H1 (cell line): ENCODE data around the gene MC5R. TPM values are rescaled to one million over a fixed set of nuclear protein-coding genes. Genes with fewer than 3 reads are reported as not detected.

Experiments
- CTCF ChIA-PET: fragments of 300-600 bp; sonication (Branson Sonifier 250); formaldehyde crosslinking; loops from one replicate; lab custom pipeline; 2021; ENCODE audit not compliant: partially characterized antibody; lab: Charles Lee
- POLR2A ChIA-PET: fragments of 300-600 bp; sonication (Branson Sonifier 250); formaldehyde crosslinking; loops from one replicate; lab custom pipeline; 2021; ENCODE audit warnings: inconsistent platforms; ENCODE audit not compliant: partially characterized antibody; lab: Charles Lee
- DNase-seq, 2 experiments: peaks; one replicate each; pipeline versions ENCODE4 v3.0.0 to v3.0.0-alpha.2; 2010 to 2022; ENCODE audit warnings: low spot score in 2 of 2, low read depth in 1 of 2, mixed read lengths in 1 of 2
- FAIRE-seq: peaks from 2 replicates; lab custom pipeline; 2011; peaks lifted over from hg19 to GRCh38; lab: Jason Lieb, UNC
- H2AFZ ChIP-seq: 2 replicates; pipeline ENCODE4 v1.8.1; 2012; ENCODE audit warnings: low read length, inconsistent platforms
- H2AK5ac ChIP-seq: 2 replicates; pipeline ENCODE4 v1.6.1; 2013; ENCODE audit warnings: low read depth, low read length
- H2BK120ac ChIP-seq: replicated peaks from 2 replicates; pipeline ENCODE3; 2013; ENCODE audit warnings: low read depth, low read length, inconsistent platforms
- H2BK12ac ChIP-seq: 2 replicates; pipeline ENCODE4 v1.6.1; 2013; ENCODE audit warnings: low read depth, low read length
- H2BK15ac ChIP-seq: 2 replicates; pipeline ENCODE4 v1.6.1; 2013; ENCODE audit warnings: low read length
- H2BK20ac ChIP-seq: 2 replicates; pipeline ENCODE4 v1.6.1; 2013; ENCODE audit warnings: low read length
- H2BK5ac ChIP-seq: 2 replicates; pipeline ENCODE4 v1.6.1; 2013; ENCODE audit warnings: low read depth, low read length
- H3K14ac ChIP-seq: 2 replicates; pipeline ENCODE4 v1.6.1; 2013; ENCODE audit warnings: inconsistent platforms; ENCODE audit not compliant: insufficient read length
- H3K18ac ChIP-seq: 2 replicates; pipeline ENCODE4 v1.6.1; 2013; ENCODE audit warnings: low read length; ENCODE audit errors: extremely low read depth
- H3K23ac ChIP-seq: 2 replicates; pipeline ENCODE4 v1.6.1; 2013; ENCODE audit warnings: inconsistent platforms; ENCODE audit not compliant: insufficient read length
- H3K23me2 ChIP-seq: 2 replicates; pipeline ENCODE4 v1.6.1; 2013; ENCODE audit warnings: low read depth, low read length
- H3K27ac ChIP-seq: 2 replicates; pipeline ENCODE4 v1.6.1; 2011; ENCODE audit warnings: low read depth, low read length, inconsistent platforms
- H3K27me3 ChIP-seq, 4 experiments: replicated peaks in 1 of 4; 1 replicate in 1 of 4; 2 replicates in 3 of 4; pipeline versions ENCODE4 v1.6.1 to v1.8.1; 2011 to 2013; ENCODE audit warnings: low read length in 3 of 4, mild to moderate bottlenecking in 3 of 4, inconsistent platforms in 2 of 4, mixed read lengths in 2 of 4, moderate library complexity in 1 of 4; ENCODE audit not compliant: control insufficient read depth in 3 of 4, insufficient read depth in 3 of 4; ENCODE audit errors: extremely low read depth in 1 of 4
- H3K36me3 ChIP-seq, 4 experiments: 2 replicates each; pipeline versions ENCODE4 v1.6.1 to v1.8.1; 2011 to 2013; ENCODE audit warnings: mild to moderate bottlenecking in 4 of 4, low read length in 3 of 4, moderate library complexity in 2 of 4, control low read depth in 1 of 4, inconsistent platforms in 1 of 4; ENCODE audit not compliant: insufficient read depth in 4 of 4, control insufficient read depth in 2 of 4
- H3K4ac ChIP-seq: replicated peaks from 2 replicates; pipeline ENCODE3; 2013; ENCODE audit warnings: low read length, low read depth, mixed read lengths, inconsistent platforms; ENCODE audit not compliant: insufficient read length
- H3K4me1 ChIP-seq, 4 experiments: replicated peaks in 1 of 4; 1 replicate in 1 of 4; 2 replicates in 3 of 4; pipeline versions ENCODE4 v1.6.1 to v1.8.1; 2011 to 2013; ENCODE audit warnings: low read length in 3 of 4, inconsistent platforms in 2 of 4, mixed read lengths in 1 of 4; ENCODE audit not compliant: insufficient read depth in 4 of 4, control insufficient read depth in 3 of 4
- H3K4me2 ChIP-seq, 2 experiments: 2 replicates each; pipeline versions ENCODE4 v1.6.1 to v1.8.1; 2011 to 2013; ENCODE audit warnings: low read depth in 2 of 2, low read length in 2 of 2, control low read depth in 1 of 2, inconsistent platforms in 1 of 2, mild to moderate bottlenecking in 1 of 2; ENCODE audit not compliant: insufficient read depth in 1 of 2
- H3K4me3 ChIP-seq, 4 experiments: fragments of 200-600, 300-600 bp in 1 of 4; sonication (generic), shearing (Covaris generic), sonication (Bioruptor Twin) in 1 of 4; 2 replicates each; pipeline versions ENCODE4 v1.5.1 to v1.8.1; 2011 to 2016; ENCODE audit warnings: low read length in 4 of 4, low read depth in 3 of 4, control low read depth in 2 of 4, inconsistent platforms in 2 of 4, mild to moderate bottlenecking in 2 of 4, mixed read lengths in 1 of 4, moderate library complexity in 1 of 4; ENCODE audit not compliant: insufficient read depth in 2 of 4; ENCODE audit errors: extremely low read depth in 1 of 4
- H3K56ac ChIP-seq: replicated peaks from 2 replicates; pipeline ENCODE3; 2013; ENCODE audit warnings: low read depth, mild to moderate bottlenecking, mixed read lengths, low read length, inconsistent platforms; ENCODE audit not compliant: insufficient read length
- H3K79me1 ChIP-seq: 2 replicates; pipeline ENCODE4 v1.6.1; 2013; ENCODE audit warnings: low read depth, low read length, control low read depth
- H3K79me2 ChIP-seq, 2 experiments: 2 replicates each; pipeline versions ENCODE4 v1.6.1 to v1.8.1; 2012 to 2013; ENCODE audit warnings: low read length in 2 of 2, mild to moderate bottlenecking in 2 of 2, inconsistent platforms in 1 of 2; ENCODE audit not compliant: insufficient read depth in 2 of 2, control insufficient read depth in 1 of 2
- H3K9ac ChIP-seq, 4 experiments: replicated peaks in 1 of 4; 1 replicate in 1 of 4; 2 replicates in 3 of 4; pipeline versions ENCODE4 v1.6.1 to v1.8.1; 2011 to 2013; ENCODE audit warnings: low read depth in 3 of 4, low read length in 3 of 4, control low read depth in 2 of 4, mild to moderate bottlenecking in 2 of 4, moderate library complexity in 2 of 4, inconsistent platforms in 1 of 4; ENCODE audit errors: extremely low read depth in 1 of 4
- H3K9me3 ChIP-seq, 2 experiments: 2 replicates each; pipeline versions ENCODE4 v1.6.1 to v1.8.1; 2012 to 2013; ENCODE audit warnings: mild to moderate bottlenecking in 2 of 2, moderate library complexity in 2 of 2, control low read depth in 1 of 2, inconsistent platforms in 1 of 2, low read depth in 1 of 2, low read length in 1 of 2, mixed read lengths in 1 of 2; ENCODE audit not compliant: insufficient read depth in 2 of 2
- H4K20me1 ChIP-seq, 2 experiments: replicated peaks in 1 of 2; 2 replicates each; pipeline versions ENCODE3 to v1.8.1; 2011 to 2013; ENCODE audit warnings: inconsistent platforms in 2 of 2, low read length in 2 of 2, mild to moderate bottlenecking in 1 of 2; ENCODE audit not compliant: insufficient read depth in 2 of 2, control insufficient read depth in 1 of 2
- H4K5ac ChIP-seq: 2 replicates; pipeline ENCODE4 v1.6.1; 2013; ENCODE audit warnings: low read length, low read depth, mixed read lengths, inconsistent platforms; ENCODE audit not compliant: insufficient read length
- H4K8ac ChIP-seq: 2 replicates; pipeline ENCODE4 v1.8.0; 2013; ENCODE audit warnings: mild to moderate bottlenecking, moderate library complexity, low read length, inconsistent platforms; ENCODE audit not compliant: insufficient read depth; ENCODE audit errors: extremely low read depth
- H4K91ac ChIP-seq: replicated peaks from 2 replicates; pipeline ENCODE3; 2013; ENCODE audit warnings: low read length, mixed read lengths, inconsistent platforms; ENCODE audit not compliant: insufficient read length
- CHD1 ChIP-seq: IDR thresholded peaks from 2 replicates; pipeline ENCODE4 v1.6.1; 2012; ENCODE audit warnings: low read depth, low read length, improper control_type of control experiment
- CTCF ChIP-seq, 3 experiments: IDR thresholded peaks; 1 replicate in 2 of 3; 2 replicates in 1 of 3; pipeline versions ENCODE4 v1.5.1 to v1.6.1; 2011; ENCODE audit warnings: low read length in 3 of 3, mild to moderate bottlenecking in 3 of 3, inconsistent platforms in 2 of 3, low read depth in 1 of 3, moderate library complexity in 1 of 3; ENCODE audit not compliant: insufficient read depth in 1 of 3; ENCODE audit errors: control extremely low read depth in 1 of 3
- RAD21 ChIP-seq, 2 experiments: IDR thresholded peaks in 1 of 2; conservative IDR thresholded peaks in 1 of 2; 2 replicates each; pipeline ENCODE4 v1.6.1; 2011; ENCODE audit warnings: low read depth in 2 of 2, low read length in 2 of 2, improper control_type of control experiment in 1 of 2, inconsistent platforms in 1 of 2, mild to moderate bottlenecking in 1 of 2, moderate library complexity in 1 of 2
- RXRA ChIP-seq: IDR thresholded peaks from 2 replicates; pipeline ENCODE4 v1.6.1; 2011; ENCODE audit warnings: low read depth, mild to moderate bottlenecking, low read length, moderate library complexity; ENCODE audit not compliant: insufficient read depth
- WGBS, 2 experiments: shearing (Covaris generic) in 1 of 2; methylation state at CpG; one replicate each; pipeline versions ENCODE4 v1.1.6 to v1.1.7; 2013 to 2015; ENCODE audit warnings: low lambda C conversion rate in 2 of 2, mixed read lengths in 2 of 2, inconsistent platforms in 1 of 2, low coverage in 1 of 2, missing lambda C conversion rate in 1 of 2; ENCODE audit not compliant: insufficient replicate concordance in 2 of 2, insufficient coverage in 1 of 2, insufficient read length in 1 of 2; ENCODE audit errors: extremely low coverage in 1 of 2, missing lambda C conversion rate in 1 of 2; 5-methylcytosine and 5-hydroxymethylcytosine counted together
- polyA plus RNA-seq, 7 experiments: library from polyadenylated mRNA; depleted of rRNA in 3 of 7; stranded (reverse) in 5 of 7; unstranded in 2 of 7; fragments of >200 nt in 5 of 7; fragments of 200-250 nt in 2 of 7; gene quantifications; 1 replicate in 5 of 7; 2 replicates in 1 of 7; 4 replicates in 1 of 7; pipeline versions ENCODE4 v1.2.1 to v1.2.3, GENCODE V29; 2011 to 2013; ENCODE audit warnings: missing spikeins in 2 of 7, mixed read lengths in 2 of 7
- total RNA-seq: library from RNA; stranded (reverse); fragmentation: NEBNext Ultra II Directional; extraction: Animal tissue kit (Norgen Biotek cat#: 25700); gene quantifications from 2 replicates; pipeline ENCODE4 v1.2.1, GENCODE V29; 2021

MC5R gene
- total and polyA plus RNA-seq, 2 of the 8 experiments (the other 6 are each of a cell fraction or from before 2014, with no cell fraction given): 0.37 to 1.4 TPM

GRCh38 chr18:13831864-13832508 lies 8.0 kb downstream of the MC5R start:
- Histone ChIP-seq H3K14ac (no peak overlapping the region), H3K79me1 (no peaks in the 10 kb centered on the region), H3K27ac (no peak overlapping the region), H3K27me3 (no peaks in the 10 kb centered on the region), H2BK20ac (no peak overlapping the region), H4K91ac (no peak overlapping the region), H3K9ac (no peak overlapping the region), H2BK120ac (no peak overlapping the region), H3K23ac (no peak overlapping the region), H2AK5ac (no peak overlapping the region), H3K79me2 (no peaks in the 10 kb centered on the region), H3K4me2 (no peak overlapping the region), H4K5ac (no peak overlapping the region), H3K4me3 (no peak overlapping the region), H3K36me3 (no peaks in the 10 kb centered on the region), H2BK15ac (no peak overlapping the region), H2BK5ac (no peak overlapping the region), H3K4ac (no peak overlapping the region), H2AFZ (no peak overlapping the region), H4K20me1 (no peaks in the 10 kb centered on the region), H3K9me3 (no peaks in the 10 kb centered on the region; a peak in 1 of 4 replicates), H3K18ac (no peak overlapping the region), H2BK12ac (no peak overlapping the region), H3K56ac (no peak overlapping the region), H3K23me2 (no peaks in the 10 kb centered on the region), H3K4me1 (0 out of 7 replicates have a peak, but pooled peaks cover 0 to 3% (median 0%) of the 10 kb centered on the region in 4 experiments), H4K8ac (no peak overlapping the region; the same call in 1 of the 2 replicates)
- POLR2A ChIA-PET: no interaction called here
- CTCF ChIA-PET: interaction anchor here (0.6 to 8.6 kb wide), 15 partner anchors 16 to 273 kb away, joined by 3 to 80 read pairs (median 4); no protein-coding TSS in a partner anchor
- WGBS, 2 experiments: 86% methylated on average over 11 of the region's 11 CpGs; no CpG with 5 or more reads in 1 of the 2 experiments
- DNase-seq: no peak
- FAIRE-seq: peak; percentile 66
- peak in 2 of 3 experiments; percentile 36 to 52; a peak in 2 of 4 replicates for TF ChIP-seq CTCF (IDR thresholded peaks at IDR 0.05; ENCODE audit: control extremely low read depth in 1 of 3, insufficient read depth in 1 of 3, low read depth in 1 of 3, low read length in 3 of 3)
- TF ChIP-seq CHD1: no peak
- no peak for TF ChIP-seq RXRA
- TF ChIP-seq RAD21 (IDR thresholded peaks at IDR 0.05 in 1 of 2, conservative IDR thresholded peaks at IDR 0.05 in 1 of 2; ENCODE audit: low read depth in 2 of 2, low read length in 2 of 2): peak; percentile 61 to 71
